Measurements from ENCODE around the gene FRMD4B. TPM values are rescaled to one million over a fixed set of nuclear protein-coding genes. Genes with fewer than 3 reads are reported as not detected.

The FRMD4B gene
- total RNA-seq: 14.0 TPM
- long read RNA-seq, partial matches to known transcripts: 2 of 6 reads
- long read RNA-seq, other reads (novel, unspliced or antisense): 4 of 6 reads

- peak; percentile 91 for ATAC-seq
Observed at GRCh38 chr3:69385723-69386555, at the start of gene FRMD4B. TSS of gene FRMD4B (minus strand) at chr3:69386088. CDS start at chr3:69385989, 99 bp downstream.

GRCh38 chr3:69433969-69434325, 48.1 kb upstream of the FRMD4B start:
- DNase-seq: no peak
- intact Hi-C loops (cut with micrococcal nuclease): no loop called here
- ATAC-seq: no peak

More at GRCh38 chr3:69385723-69386555, at the start of gene FRMD4B:
- intact Hi-C loops (cut with micrococcal nuclease): no loop called here
- peak; percentile 92 for DNase-seq

- DNase-seq: no peak
- ATAC-seq: no peak
- intact Hi-C loops (cut with micrococcal nuclease): no loop called here
Observed at GRCh38 chr3:69433121-69433968, 47.5 kb upstream of the FRMD4B start.

GRCh38 chr3:69428657-69429255, 42.9 kb upstream of the FRMD4B start:
- ATAC-seq: peak; percentile 53

GRCh38 chr3:69426967-69427304, 41.0 kb upstream of the FRMD4B start:
- intact Hi-C loops (cut with micrococcal nuclease): no loop called here
- no peak for ATAC-seq
- no peak for DNase-seq

More at GRCh38 chr3:69428657-69429255, 42.9 kb upstream of the FRMD4B start:
- no peak for DNase-seq
- intact Hi-C loops (cut with micrococcal nuclease): no loop called here

- no peak for ATAC-seq
- no peak for DNase-seq
- intact Hi-C loops (cut with micrococcal nuclease): no loop called here
Observed at GRCh38 chr3:69426291-69426966, 40.5 kb upstream of the FRMD4B start.

- ATAC-seq (peak; percentile 60), DNase-seq (no peak)
- intact Hi-C loops (cut with micrococcal nuclease): no loop called here
Observed at GRCh38 chr3:69425249-69425648, 39.4 kb upstream of the FRMD4B start.

- ATAC-seq: no peak
- intact Hi-C loops (cut with micrococcal nuclease): loop anchor here (5.0 kb wide), 1 partner anchor 261 kb away; no protein-coding TSS in a partner anchor
Observed at GRCh38 chr3:69423463-69424155, 37.7 kb upstream of the FRMD4B start.

GRCh38 chr3:69422751-69423150, 36.9 kb upstream of the FRMD4B start:
- DNase-seq (no peak), ATAC-seq (no peak)
- intact Hi-C loops (cut with micrococcal nuclease): loop anchor here (5.0 kb wide), 1 partner anchor 260 kb away; no protein-coding TSS in a partner anchor

More at GRCh38 chr3:69423463-69424155, 37.7 kb upstream of the FRMD4B start:
- DNase-seq: no peak

GRCh38 chr3:69420781-69421520, 35.1 kb upstream of the FRMD4B start:
- intact Hi-C loops (cut with micrococcal nuclease): loop anchor here (5.0 kb wide), 1 partner anchor 259 kb away; no protein-coding TSS in a partner anchor
- peak; percentile 83 for ATAC-seq
- peak; percentile 43 for DNase-seq

- DNase-seq: no peak
- intact Hi-C loops (cut with micrococcal nuclease): no loop called here
- ATAC-seq: no peak
Observed at GRCh38 chr3:69419276-69419675, 33.4 kb upstream of the FRMD4B start.

GRCh38 chr3:69417541-69418078, 31.7 kb upstream of the FRMD4B start:
- intact Hi-C loops (cut with micrococcal nuclease): no loop called here

GRCh38 chr3:69413551-69414207, 27.8 kb upstream of the FRMD4B start:
- DNase-seq (no peak), ATAC-seq (no peak)
- intact Hi-C loops (cut with micrococcal nuclease): loop anchor here (5.0 kb wide), 1 partner anchor 91 kb away; no protein-coding TSS in a partner anchor

More at GRCh38 chr3:69417541-69418078, 31.7 kb upstream of the FRMD4B start:
- no peak for DNase-seq
- ATAC-seq: no peak

- DNase-seq (no peak), ATAC-seq (no peak)
- intact Hi-C loops (cut with micrococcal nuclease): loop anchor here (5.0 kb wide), 1 partner anchor 89 kb away; no protein-coding TSS in a partner anchor
Observed at GRCh38 chr3:69411346-69411745, 25.5 kb upstream of the FRMD4B start.

GRCh38 chr3:69410301-69410700, 24.4 kb upstream of the FRMD4B start:
- intact Hi-C loops (cut with micrococcal nuclease): loop anchor here (5.0 kb wide), 1 partner anchor 88 kb away; no protein-coding TSS in a partner anchor
- DNase-seq (peak; percentile 49), ATAC-seq (peak; percentile 84)

- ATAC-seq (peak; percentile 67), DNase-seq (no peak)
- intact Hi-C loops (cut with micrococcal nuclease): loop anchor here (5.0 kb wide), 1 partner anchor 88 kb away; no protein-coding TSS in a partner anchor
Observed at GRCh38 chr3:69409831-69410230, 23.9 kb upstream of the FRMD4B start.

- ATAC-seq: peak; percentile 67
- no peak for DNase-seq
- intact Hi-C loops (cut with micrococcal nuclease): no loop called here
Observed at GRCh38 chr3:69409011-69409410, 23.1 kb upstream of the FRMD4B start.
